Vagina (tissue), 2 donors: ENCODE data around the gene KIRREL3.

Experiments used
- CTCF ChIP-seq, 3 experiments: fragments of 450-650 bp in 2 of 3; fragments of 200-600 bp in 1 of 3; sonication (generic) in 1 of 3; IDR thresholded peaks; one replicate each; pipeline ENCODE4 v1.5.1; 2017 to 2019; ENCODE audit warnings: antibody characterized with exemption in 3 of 3, mild to moderate bottlenecking in 2 of 3, moderate library complexity in 2 of 3
- POLR2A ChIP-seq, 2 donors: fragments of 450-650 bp; IDR thresholded peaks; one replicate each; pipeline ENCODE4 v1.6.1; 2017; ENCODE audit warnings: antibody characterized with exemption in 2 of 2, mild to moderate bottlenecking in 2 of 2, moderate library complexity in 2 of 2

GRCh38 chr11:126420698-126421256 is 579.8 kb downstream of the KIRREL3 start:
- no peak for TF ChIP-seq CTCF (IDR thresholded peaks at IDR 0.05)
- no peak for TF ChIP-seq POLR2A (IDR thresholded peaks at IDR 0.05)
